HepG2 (cell line): ENCODE data around the gene NRSN2. TPM values are rescaled to one million over a fixed set of nuclear protein-coding genes. Genes with fewer than 3 reads are reported as not detected.
A peak's percentile ranks its signal among the peaks of the same experiment; 100 is the strongest.

Source experiments
- AHR ChIP-seq: IDR thresholded peaks from 2 replicates; pipeline ENCODE4 v1.6.1; 2018; ENCODE audit warnings: missing genetic modification reagents, missing compliant biosample characterization
- CREM ChIP-seq, 2 experiments: sonication (generic) in 1 of 2; formaldehyde crosslinking in 1 of 2; IDR thresholded peaks; 2 replicates each; pipeline versions ENCODE4 v1.4.0 to v1.6.1; 2016 to 2020; ENCODE audit warnings: antibody characterized with exemption in 1 of 2, mild to moderate bottlenecking in 1 of 2, missing genetic modification reagents in 1 of 2
- MEF2D ChIP-seq: sonication (generic); formaldehyde crosslinking; IDR thresholded peaks from 2 replicates; pipeline ENCODE4 v1.5.1; 2020; ENCODE audit warnings: mild to moderate bottlenecking, missing genetic modification reagents
- NCOA1 ChIP-seq: sonication (generic); formaldehyde crosslinking; IDR thresholded peaks from 2 replicates; pipeline ENCODE4 v1.9.0; 2021; ENCODE audit warnings: missing genetic modification reagents
- PHB2 ChIP-seq: fragments of 450-650 bp; IDR thresholded peaks from 2 replicates; pipeline ENCODE4 v1.6.1; 2018; ENCODE audit not compliant: partially characterized antibody
- POLR2G ChIP-seq: fragments of 200-400 bp; formaldehyde crosslinking; IDR thresholded peaks from 2 replicates; pipeline ENCODE4 v1.6.1; 2018; ENCODE audit warnings: mild to moderate bottlenecking, low read depth, low read length, moderate library complexity
- RARA ChIP-seq: IDR thresholded peaks from 2 replicates; pipeline ENCODE4 v1.6.1; 2016; ENCODE audit warnings: missing genetic modification reagents, missing compliant biosample characterization
- RORA ChIP-seq: sonication (generic); formaldehyde crosslinking; IDR thresholded peaks from 2 replicates; pipeline ENCODE4 v1.5.0; 2020; ENCODE audit warnings: mild to moderate bottlenecking, missing genetic modification reagents, moderate library complexity
- SIN3B ChIP-seq: fragments of 150-350 bp; IDR thresholded peaks from 2 replicates; pipeline ENCODE4 v1.6.1; 2014; ENCODE audit warnings: low read length
- SIX4 ChIP-seq: sonication (generic); formaldehyde crosslinking; IDR thresholded peaks from 2 replicates; pipeline ENCODE4 v1.4.0; 2020; ENCODE audit warnings: missing genetic modification reagents
- STAT5B ChIP-seq: sonication (generic); formaldehyde crosslinking; IDR thresholded peaks from 2 replicates; pipeline ENCODE4 v1.4.0; 2020; ENCODE audit warnings: missing genetic modification reagents
- ZNF282 ChIP-seq: fragments of 450-650 bp; IDR thresholded peaks from 2 replicates; pipeline ENCODE4 v1.6.1; 2018; ENCODE audit not compliant: partially characterized antibody
- ZNF563 ChIP-seq: sonication (generic); formaldehyde crosslinking; IDR thresholded peaks from 2 replicates; pipeline ENCODE4 v1.8.0; 2022; ENCODE audit warnings: mild to moderate bottlenecking, moderate library complexity, missing genetic modification reagents
- polyA plus RNA-seq, 8 experiments: library from polyadenylated mRNA; depleted of rRNA in 3 of 8; stranded (reverse) in 7 of 8; unstranded in 1 of 8; fragments of >200 nt; fragmentation: Illumina TruSeq in 4 of 8; extraction: Trizol in 4 of 8; gene quantifications; 2 replicates each; pipeline versions ENCODE4 v1.2.1 to v1.2.3, GENCODE V29; 2011 to 2016; ENCODE audit warnings: low read depth in 4 of 8, missing spikeins in 1 of 8, mixed read lengths in 1 of 8; ENCODE audit not compliant: insufficient read depth in 1 of 8
- total RNA-seq, 5 experiments: library from RNA; depleted of rRNA; stranded (reverse); fragments of >200 nt; fragmentation: Illumina TruSeq; extraction: Trizol; gene quantifications; 2 replicates each; pipeline ENCODE4 v1.2.3, GENCODE V29; 2016; ENCODE audit warnings: low read depth in 1 of 5
- TF ChIP-seq, protein P1 (sequence below): sonication (generic); formaldehyde crosslinking; IDR thresholded peaks from 2 replicates; pipeline ENCODE4 v1.5.1; 2020; ENCODE audit warnings: missing genetic modification reagents, mild to moderate bottlenecking, borderline replicate concordance
- TF ChIP-seq, protein P2 (sequence below): sonication (generic); formaldehyde crosslinking; IDR thresholded peaks from 2 replicates; pipeline ENCODE4 v1.5.0; 2020; ENCODE audit warnings: missing genetic modification reagents, mild to moderate bottlenecking, borderline replicate concordance
- TF ChIP-seq, protein P3 (sequence below): sonication (generic); formaldehyde crosslinking; IDR thresholded peaks from 2 replicates; pipeline ENCODE4 v1.5.1; 2020; ENCODE audit warnings: missing genetic modification reagents, mild to moderate bottlenecking, borderline replicate concordance
- TF ChIP-seq, protein P4 (sequence below): sonication (generic); formaldehyde crosslinking; IDR thresholded peaks from 2 replicates; pipeline ENCODE4 v1.4.0; 2020; ENCODE audit warnings: missing genetic modification reagents, borderline replicate concordance
- TF ChIP-seq, protein P5 (sequence below): sonication (generic); formaldehyde crosslinking; IDR thresholded peaks from 2 replicates; pipeline ENCODE4 v1.4.0; 2020; ENCODE audit warnings: missing genetic modification reagents; ENCODE audit errors: not compliant biosample characterization

Gene NRSN2
- total and polyA plus RNA-seq, 2 of the 13 experiments (the other 11 are each of a cell fraction or from before 2014, with no cell fraction given) = 32.3 to 49.4 TPM

DNA sequence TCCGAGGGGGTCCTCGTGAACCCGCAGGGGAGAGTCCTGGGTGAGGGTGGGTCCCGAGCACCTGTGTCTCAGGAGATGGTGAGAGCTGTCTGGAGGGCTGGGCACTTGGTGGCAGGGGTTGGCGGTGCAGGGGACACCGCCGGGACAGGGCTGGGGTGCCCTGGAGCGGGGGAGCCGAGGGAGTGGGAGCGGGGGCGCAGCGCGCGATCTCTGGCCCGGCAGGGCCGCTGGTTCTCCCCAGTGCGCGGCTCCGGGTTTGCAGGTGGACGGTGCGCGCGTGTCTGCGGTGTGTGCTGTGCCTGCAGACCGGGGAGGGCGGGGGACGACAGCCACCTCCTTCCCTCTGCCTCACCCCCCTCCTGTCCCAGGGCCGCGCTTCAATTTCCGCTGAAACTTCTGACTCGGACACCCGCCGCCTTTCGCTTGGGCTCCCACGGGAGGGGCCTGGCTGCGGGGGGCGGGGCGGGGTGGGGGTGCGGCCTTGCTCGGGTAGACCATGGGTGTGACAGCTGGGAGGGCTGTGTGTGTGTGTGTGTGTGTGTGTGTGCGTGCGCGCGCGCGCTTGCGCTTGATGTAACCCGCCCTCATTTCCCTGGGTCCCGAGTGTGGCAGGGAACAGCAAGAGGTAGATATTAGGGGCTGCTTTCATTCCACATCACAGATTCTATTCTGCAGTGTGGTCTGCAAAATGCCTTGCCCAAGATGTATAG, 34.8 kb downstream of the NRSN2 start (continued):
- TF ChIP-seq POLR2G (peak; percentile 94), STAT5B (0 out of 2 replicates have a peak, but pooled peaks have one; percentile 22), RARA (CRISPR knock-in tag) (peak; percentile 53), MEF2D (CRISPR knock-in tag) (peak; percentile 7; the same call in 1 of the 2 replicates), CREM (IDR thresholded peaks at IDR 0.05) (no peak), CREM (CRISPR knock-in tag; IDR thresholded peaks at IDR 0.05) (no peak), PHB2 (no peak), SIN3B (peak; percentile 38; the same call in 1 of the 2 replicates), ZNF563 (CRISPR knock-in tag) (peak; percentile 93), RORA (CRISPR knock-in tag) (no peak), SIX4 (CRISPR knock-in tag) (no peak), AHR (0 out of 2 replicates have a peak, but pooled peaks have one; percentile 24), ZNF282 (no peak), NCOA1 (CRISPR knock-in tag) (no peak; the same call in 1 of the 2 replicates)
- TF ChIP-seq, protein P1, sequence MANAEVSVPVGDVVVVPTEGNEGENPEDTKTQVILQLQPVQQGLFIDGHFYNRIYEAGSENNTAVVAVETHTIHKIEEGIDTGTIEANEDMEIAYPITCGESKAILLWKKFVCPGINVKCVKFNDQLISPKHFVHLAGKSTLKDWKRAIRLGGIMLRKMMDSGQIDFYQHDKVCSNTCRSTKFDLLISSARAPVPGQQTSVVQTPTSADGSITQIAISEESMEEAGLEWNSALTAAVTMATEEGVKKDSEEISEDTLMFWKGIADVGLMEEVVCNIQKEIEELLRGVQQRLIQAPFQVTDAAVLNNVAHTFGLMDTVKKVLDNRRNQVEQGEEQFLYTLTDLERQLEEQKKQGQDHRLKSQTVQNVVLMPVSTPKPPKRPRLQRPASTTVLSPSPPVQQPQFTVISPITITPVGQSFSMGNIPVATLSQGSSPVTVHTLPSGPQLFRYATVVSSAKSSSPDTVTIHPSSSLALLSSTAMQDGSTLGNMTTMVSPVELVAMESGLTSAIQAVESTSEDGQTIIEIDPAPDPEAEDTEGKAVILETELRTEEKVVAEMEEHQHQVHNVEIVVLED (CRISPR knock-in tag) = peak; percentile 50; the same call in 1 of the 2 replicates
- TF ChIP-seq, protein P2, sequence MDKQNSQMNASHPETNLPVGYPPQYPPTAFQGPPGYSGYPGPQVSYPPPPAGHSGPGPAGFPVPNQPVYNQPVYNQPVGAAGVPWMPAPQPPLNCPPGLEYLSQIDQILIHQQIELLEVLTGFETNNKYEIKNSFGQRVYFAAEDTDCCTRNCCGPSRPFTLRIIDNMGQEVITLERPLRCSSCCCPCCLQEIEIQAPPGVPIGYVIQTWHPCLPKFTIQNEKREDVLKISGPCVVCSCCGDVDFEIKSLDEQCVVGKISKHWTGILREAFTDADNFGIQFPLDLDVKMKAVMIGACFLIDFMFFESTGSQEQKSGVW = peak; percentile 32; the same call in 1 of the 2 replicates
- TF ChIP-seq, protein P3, sequence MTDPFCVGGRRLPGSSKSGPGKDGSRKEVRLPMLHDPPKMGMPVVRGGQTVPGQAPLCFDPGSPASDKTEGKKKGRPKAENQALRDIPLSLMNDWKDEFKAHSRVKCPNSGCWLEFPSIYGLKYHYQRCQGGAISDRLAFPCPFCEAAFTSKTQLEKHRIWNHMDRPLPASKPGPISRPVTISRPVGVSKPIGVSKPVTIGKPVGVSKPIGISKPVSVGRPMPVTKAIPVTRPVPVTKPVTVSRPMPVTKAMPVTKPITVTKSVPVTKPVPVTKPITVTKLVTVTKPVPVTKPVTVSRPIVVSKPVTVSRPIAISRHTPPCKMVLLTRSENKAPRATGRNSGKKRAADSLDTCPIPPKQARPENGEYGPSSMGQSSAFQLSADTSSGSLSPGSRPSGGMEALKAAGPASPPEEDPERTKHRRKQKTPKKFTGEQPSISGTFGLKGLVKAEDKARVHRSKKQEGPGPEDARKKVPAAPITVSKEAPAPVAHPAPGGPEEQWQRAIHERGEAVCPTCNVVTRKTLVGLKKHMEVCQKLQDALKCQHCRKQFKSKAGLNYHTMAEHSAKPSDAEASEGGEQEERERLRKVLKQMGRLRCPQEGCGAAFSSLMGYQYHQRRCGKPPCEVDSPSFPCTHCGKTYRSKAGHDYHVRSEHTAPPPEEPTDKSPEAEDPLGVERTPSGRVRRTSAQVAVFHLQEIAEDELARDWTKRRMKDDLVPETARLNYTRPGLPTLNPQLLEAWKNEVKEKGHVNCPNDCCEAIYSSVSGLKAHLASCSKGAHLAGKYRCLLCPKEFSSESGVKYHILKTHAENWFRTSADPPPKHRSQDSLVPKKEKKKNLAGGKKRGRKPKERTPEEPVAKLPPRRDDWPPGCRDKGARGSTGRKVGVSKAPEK (CRISPR knock-in tag) = 0 out of 2 replicates have a peak, but pooled peaks have one; percentile 38
- TF ChIP-seq, protein P4, sequence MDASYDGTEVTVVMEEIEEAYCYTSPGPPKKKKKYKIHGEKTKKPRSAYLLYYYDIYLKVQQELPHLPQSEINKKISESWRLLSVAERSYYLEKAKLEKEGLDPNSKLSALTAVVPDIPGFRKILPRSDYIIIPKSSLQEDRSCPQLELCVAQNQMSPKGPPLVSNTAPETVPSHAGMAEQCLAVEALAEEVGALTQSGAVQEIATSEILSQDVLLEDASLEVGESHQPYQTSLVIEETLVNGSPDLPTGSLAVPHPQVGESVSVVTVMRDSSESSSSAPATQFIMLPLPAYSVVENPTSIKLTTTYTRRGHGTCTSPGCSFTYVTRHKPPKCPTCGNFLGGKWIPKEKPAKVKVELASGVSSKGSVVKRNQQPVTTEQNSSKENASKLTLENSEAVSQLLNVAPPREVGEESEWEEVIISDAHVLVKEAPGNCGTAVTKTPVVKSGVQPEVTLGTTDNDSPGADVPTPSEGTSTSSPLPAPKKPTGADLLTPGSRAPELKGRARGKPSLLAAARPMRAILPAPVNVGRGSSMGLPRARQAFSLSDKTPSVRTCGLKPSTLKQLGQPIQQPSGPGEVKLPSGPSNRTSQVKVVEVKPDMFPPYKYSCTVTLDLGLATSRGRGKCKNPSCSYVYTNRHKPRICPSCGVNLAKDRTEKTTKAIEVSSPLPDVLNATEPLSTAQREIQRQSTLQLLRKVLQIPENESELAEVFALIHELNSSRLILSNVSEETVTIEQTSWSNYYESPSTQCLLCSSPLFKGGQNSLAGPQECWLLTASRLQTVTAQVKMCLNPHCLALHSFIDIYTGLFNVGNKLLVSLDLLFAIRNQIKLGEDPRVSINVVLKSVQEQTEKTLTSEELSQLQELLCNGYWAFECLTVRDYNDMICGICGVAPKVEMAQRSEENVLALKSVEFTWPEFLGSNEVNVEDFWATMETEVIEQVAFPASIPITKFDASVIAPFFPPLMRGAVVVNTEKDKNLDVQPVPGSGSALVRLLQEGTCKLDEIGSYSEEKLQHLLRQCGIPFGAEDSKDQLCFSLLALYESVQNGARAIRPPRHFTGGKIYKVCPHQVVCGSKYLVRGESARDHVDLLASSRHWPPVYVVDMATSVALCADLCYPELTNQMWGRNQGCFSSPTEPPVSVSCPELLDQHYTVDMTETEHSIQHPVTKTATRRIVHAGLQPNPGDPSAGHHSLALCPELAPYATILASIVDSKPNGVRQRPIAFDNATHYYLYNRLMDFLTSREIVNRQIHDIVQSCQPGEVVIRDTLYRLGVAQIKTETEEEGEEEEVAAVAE = no peak
- TF ChIP-seq, protein P5, sequence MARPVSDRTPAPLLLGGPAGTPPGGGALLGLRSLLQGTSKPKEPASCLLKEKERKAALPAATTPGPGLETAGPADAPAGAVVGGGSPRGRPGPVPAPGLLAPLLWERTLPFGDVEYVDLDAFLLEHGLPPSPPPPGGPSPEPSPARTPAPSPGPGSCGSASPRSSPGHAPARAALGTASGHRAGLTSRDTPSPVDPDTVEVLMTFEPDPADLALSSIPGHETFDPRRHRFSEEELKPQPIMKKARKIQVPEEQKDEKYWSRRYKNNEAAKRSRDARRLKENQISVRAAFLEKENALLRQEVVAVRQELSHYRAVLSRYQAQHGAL = peak; percentile 11
